ENCODE measurements around the gene AP3D1.
"Not testable (repeated sequence)": the region's sequence is repeated elsewhere in the genome, so short reads cannot be mapped to it uniquely, and the experiment has no call there.

AP3D1 gene

DNA sequence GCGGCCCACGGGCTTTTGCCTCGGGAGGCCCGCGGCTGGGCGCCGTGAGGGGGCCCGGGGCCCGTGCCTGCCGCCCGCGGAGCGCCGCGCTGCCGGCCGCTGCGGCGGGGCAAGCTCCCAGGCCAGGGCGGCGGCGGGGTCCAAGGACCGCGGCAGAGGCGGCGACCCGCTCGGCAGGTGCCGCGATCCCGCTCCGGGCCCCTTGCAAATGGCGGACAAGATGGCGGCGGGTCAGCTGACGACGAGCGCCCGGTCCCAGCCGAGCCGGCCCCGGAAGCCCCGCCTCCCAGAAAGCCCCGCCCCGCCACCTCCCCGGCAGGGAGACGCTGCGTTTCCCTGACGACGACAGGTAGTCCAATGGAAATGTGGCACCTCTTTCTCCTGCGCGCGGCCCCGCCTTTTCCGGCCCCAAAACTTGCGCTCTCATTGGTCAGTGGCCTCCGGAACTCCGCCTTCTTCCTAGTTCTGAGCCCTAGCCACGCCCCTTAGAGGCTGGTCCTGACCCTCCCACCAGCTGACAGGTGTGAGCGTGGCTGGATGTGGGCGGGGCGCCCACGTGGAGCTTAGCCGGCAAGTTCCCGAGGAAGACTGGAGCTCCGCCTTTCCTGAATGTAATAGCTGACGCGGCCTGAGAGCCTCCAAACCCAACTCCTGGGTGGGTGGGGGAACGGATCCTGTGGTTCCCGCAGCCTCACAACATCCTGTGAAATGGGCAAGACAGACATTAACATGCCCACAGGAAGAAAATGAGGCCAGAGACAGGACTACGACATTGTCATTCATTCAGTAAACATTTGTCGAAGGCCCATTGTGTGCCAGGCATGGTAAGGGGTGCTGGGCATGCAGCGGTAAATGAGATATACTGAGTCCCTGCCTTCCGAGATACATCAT, at the start of gene AP3D1:
Gene AP3D1 (minus strand): TSS at position 228 of the 891 bp plus-strand sequence. CDS start 232 bp downstream, outside the sequence.
- DNase-seq (ENCODE audit: low read depth in 2 of 2): peak; percentile 100

DNA sequence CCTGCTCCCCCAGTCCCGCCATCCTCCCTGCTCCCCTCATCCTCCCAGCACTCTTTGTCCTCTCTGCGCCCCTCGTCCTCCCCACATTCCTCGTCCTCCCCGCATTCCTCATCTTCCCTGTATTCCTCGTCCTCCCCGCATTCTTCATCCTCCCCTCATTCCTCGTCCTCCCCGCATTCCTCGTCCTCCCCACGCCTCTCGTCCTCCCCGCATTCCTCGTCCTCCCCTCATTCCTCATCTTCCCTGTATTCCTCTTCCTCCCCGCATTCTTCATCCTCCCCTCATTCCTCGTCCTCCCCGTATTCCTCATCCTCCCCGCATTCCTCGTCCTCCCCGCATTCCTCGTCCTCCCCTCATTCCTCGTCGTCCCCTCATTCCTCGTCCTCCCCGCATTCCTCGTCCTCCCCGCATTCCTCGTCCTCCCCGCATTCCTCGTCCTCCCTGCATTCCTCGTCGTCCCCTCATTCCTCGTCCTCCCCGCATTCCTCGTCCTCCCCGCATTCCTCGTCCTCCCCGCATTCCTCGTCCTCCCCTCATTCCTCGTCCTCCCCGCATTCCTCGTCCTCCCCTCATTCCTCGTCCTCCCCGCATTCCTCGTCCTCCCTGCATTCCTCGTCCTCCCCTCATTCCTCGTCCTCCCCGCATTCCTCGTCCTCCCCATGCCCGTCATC, 49.4 kb upstream of the AP3D1 start:
- DNase-seq (ENCODE audit: low read depth in 2 of 2): not testable (repeated sequence)

DNA sequence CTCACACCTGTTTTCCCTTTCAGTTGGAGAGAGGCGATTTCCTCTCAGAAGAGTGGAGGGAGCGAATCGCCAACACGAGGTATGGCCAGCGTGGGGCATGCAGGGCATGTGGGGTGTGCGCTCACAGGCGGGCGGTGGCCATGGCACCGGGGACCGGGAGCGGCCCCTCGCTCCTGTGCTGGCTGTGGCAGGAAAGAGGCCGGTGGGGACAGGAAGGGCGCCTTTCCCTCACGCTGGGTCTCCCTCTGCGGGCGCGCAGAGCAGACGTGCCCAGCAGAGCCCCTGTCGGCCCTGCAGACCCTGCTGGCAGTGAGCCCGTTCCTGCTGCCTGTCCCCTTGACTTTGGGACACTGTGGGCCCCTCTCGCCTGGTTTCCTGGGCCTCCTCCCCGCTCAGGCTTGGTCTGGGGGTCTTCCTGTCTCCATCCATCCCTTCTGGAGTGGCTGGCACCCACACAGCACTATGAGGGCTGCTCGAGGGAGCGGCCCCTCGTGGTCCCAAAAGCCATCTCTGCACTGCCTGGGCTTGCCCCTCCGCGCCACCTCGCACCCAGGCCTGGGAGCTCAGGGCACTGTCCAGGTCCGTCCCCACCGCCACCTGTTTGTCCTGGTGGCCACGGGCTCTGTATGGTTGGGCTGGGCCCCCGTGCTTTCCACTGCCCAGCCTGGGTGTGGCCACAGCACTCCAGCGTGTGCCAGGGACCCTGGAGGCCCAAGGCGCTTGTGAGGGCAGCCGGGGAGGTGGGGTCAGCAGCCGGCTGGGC, 48.7 kb upstream of the AP3D1 start:
- no peak for DNase-seq (ENCODE audit: low read depth in 2 of 2)

DNA sequence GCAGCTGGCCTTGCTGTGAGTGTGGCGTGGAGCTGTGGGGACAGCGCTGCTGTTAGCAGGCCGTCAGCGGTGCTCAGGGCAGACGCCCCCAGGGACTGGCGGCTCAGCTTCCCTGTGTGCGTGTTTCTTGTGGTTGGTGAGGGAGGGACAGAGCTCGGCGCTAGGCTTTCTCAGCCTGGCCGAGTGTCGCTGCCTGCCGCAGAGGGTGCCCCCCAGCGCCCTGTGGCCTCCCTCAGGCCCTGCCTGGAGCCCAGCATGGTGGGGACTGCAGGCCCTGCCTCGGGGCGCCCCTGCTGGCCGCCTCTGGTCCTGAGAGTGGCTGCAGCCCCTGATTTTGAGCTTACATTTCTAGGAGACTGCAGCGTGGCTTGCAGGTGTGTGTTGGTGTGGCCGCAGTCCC, 47.8 kb upstream of the AP3D1 start:
- DNase-seq (ENCODE audit: low read depth in 2 of 2): no peak

DNA sequence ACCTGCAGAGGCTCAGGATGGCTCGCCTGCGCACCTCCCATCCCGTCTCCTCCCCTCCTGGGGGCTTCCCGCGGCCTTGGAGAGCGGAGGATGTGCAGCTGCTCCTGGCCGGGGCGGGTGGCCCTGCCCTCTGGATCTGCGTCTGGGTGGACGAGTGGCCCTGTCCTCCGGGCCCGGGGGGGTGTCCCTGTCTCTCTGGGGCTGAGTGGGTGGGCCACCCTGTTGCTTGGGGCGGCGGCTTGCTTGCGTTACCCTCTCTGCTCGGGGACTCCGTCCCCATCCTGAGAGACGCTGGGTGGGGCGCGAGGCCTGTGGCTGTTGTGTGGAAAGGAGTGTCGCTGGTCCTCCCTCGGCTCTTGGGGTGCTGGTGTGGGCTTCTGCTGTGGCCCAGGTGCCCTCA, 47.0 kb upstream of the AP3D1 start:
- no peak for DNase-seq (ENCODE audit: low read depth in 2 of 2)

DNA sequence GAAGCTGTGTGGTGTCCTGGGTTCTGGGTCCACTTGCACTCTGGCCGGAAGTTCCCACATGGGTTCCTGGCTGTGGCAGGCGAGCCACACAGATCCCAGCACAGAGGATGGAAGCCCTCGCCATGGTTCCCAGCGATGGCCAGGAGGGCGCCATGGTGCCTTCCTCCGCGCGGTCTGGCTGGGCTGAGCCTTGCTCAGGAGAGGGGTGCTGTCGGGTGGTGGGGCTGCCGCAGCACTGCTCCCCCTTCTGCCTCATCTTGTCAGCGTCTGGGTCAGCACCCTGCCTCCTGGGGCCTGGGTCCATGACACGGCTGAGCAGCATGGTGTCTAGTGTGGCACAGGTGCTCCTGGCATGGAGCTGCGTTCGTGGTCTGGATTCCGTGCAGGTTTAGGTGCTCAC, 45.9 kb upstream of the AP3D1 start:
- no peak for DNase-seq (ENCODE audit: low read depth in 2 of 2)

DNA sequence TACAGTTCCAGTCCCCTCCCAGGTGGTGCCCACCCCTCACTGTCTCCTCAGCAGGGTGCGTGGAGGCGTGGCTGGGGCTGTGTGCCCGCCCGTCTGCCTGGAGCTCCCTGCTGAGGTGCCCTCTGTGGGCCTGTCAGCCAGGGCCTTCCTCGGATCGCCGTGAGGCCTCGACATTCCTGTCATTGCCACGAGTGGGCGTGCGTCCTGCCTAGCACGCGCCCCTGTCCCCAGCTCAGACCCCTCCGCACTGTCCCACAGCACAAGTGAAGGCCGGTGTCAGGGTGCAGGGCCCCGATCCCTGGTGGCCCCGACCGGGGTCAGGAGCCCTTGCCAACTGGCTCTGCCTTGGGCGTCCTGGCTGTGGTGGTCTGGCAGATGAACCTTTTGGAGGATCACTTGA, 44.5 kb upstream of the AP3D1 start:
- DNase-seq (ENCODE audit: low read depth in 2 of 2): no peak

DNA sequence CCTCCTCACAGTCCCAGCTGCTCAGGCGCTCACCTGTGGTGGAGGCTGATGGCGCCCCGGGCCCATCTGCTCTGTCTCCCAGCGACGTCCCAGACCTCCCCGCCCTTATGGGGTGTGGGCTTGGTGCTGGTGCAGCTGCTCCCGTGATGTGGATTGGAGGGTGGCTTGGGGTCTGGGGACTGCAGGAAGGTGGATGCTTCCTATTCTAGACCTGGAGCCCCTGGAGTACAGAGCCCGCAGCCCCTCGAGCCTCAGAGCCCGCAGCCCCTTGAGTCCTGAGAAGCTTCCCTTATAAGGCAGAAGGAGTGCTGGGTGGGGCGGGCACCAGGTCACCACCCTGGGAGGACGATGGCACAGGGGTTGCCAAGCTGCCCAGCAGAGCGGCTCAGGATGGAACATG, 44.0 kb upstream of the AP3D1 start:
- no peak for DNase-seq (ENCODE audit: low read depth in 2 of 2)

DNA sequence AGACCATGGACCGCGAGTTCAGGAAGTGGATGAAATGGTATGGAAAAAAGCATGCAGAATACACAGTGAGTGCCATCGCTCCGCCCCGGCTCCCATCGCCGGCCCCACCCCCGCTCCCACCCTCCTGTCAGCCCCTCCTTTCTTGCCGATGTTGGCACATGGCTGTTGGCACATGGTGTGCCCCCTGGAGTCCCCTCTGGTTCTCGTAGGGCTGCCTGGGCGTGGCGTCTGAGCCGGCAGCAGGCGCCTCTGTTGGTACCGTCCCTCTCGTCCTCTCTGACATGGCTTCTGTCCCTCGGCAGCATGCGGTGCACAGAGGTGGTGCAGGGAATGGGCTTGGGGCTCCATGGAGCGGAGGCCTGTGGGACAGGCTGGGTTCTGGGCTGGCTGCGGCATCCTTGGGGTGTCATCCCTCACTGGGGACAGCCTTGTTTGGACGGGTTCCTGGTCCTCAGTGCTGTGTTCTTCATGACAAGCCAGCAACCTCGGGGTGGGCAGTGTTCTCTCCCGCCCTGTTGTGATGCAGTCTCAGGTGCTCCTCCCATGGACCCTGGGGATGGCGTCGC, 43.2 kb upstream of the AP3D1 start:
- no peak for DNase-seq (ENCODE audit: low read depth in 2 of 2)

DNA sequence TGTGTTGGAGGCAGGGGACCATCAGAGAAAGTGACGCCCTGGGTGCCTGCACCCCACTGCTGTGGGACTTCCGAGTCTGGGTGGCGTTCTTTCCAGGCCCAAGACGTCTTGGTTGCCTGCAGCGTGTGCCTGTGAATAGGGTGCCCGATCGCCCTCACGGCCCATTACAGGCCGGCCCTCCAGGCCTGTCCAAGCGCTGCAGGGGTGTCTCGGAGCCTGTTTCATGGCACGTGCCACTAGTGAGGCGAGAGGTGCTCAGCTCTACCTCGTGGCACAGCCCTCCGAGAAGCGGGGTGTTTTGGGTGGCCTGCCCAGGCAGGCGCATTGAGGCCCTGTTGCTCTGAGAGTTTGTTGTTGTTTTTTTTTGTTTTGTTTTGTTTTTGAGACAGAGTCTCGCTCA, 42.4 kb upstream of the AP3D1 start:
- no peak for DNase-seq (ENCODE audit: low read depth in 2 of 2)

DNA sequence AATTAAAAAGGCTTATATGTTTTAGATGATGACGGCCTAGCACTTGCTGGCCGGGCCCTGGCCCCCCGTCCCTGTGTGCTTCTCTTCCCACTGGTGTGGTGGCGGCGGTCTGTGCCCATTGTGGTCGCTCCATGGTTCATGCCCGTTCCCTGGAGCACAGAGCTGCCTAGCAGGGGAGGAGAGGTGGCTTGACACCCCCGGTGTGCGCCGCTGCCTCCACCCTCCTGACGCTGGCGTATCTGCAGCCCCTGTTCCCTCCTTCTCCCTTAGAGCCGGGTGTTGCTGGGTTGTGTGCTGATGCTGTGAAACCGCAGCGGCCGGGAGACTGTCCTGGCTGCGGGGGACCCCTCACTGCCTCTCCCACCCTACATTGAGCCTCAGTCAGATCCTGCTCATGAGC, 41.5 kb upstream of the AP3D1 start:
- no peak for DNase-seq (ENCODE audit: low read depth in 2 of 2)

DNA sequence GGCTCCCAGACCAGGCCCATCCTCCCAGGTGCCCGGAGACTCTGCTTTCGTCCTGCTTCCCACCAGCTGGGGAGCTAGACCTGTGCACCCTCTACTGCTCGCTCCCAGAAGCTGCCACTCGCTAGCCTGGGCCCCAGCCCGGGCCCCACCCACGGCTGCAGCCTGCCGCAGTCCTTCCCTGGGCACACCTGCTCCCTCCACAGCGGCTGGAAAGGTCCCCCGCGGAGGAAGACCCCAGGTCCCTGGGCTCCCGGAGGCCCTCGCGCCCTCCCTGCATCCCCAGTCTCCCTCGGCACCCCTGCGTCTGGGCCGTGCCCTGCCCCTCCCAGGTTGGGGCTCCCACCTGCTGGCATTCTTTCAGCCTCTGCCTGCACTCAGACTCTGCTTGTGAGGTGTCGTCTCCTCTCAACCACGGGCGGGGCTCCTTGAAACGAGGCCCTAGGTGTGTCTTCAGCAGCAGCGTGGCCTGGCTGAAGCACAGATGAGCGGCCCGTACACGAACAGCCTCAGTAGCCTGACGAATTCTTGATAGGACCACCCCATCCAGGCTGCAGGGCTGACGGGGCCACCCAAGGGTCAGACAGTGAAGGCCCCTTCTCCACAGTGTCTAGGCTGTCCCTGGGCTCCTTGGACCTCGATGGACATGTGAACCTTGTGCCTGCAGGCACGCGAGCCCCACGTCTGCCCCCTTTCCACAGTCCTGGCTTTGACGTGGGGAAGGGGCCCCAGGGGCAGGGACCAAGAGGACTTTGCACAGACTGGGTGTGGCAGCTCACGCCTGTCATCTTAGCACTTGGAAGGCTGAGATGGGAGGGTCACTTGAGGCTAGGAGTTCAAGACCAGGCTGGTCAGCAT, 40.3 kb upstream of the AP3D1 start:
- no peak for DNase-seq (ENCODE audit: low read depth in 2 of 2)

DNA sequence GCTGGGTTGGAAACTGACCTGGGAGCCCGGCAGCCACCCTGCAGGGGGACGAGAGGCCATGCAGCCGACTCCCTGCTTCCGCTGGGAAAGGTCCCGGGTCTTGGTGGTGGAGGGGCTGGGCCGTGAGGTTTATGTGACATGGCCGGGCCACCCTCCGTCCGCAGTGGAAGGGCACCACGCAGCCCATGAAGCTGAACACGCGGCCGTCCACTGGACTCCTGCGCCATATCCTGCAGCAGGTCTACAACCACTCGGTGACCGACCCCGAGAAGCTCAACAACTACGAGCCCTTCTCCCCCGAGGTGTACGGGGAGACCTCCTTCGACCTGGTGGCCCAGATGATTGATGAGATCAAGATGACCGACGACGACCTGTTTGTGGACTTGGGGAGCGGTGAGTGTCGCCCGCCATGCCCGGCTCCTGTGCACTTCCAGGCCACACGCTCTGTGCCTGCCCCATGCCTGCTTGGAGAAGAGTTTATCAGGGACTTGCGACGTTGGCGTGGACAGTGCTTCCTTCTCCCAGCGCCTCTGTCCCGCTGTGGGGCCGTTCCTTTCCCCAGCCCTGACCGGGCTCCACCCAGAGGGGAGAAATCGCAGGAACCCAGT, 39.6 kb upstream of the AP3D1 start:
- DNase-seq (ENCODE audit: low read depth in 2 of 2): no peak

DNA sequence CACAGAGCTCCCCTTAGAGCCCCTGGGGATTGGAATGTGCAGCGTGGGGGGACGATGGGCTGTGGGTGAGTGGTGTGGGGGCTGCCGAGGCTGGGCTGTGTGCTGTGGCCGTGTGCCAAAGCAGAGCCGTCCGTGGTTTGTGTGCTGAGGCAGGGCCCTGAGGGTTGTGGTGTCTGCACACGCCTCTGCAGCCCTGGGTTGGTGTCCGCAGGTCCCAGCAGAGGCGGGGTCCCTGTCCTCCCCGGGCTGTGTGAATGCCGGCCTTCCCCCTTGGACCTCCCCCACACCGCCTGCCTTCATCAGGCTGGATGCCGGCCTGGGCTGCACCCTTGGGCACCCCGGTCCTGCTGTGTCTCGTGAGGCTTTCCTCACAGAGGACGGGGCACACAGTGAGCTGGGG, 38.5 kb upstream of the AP3D1 start:
- DNase-seq (ENCODE audit: low read depth in 2 of 2): no peak

DNA sequence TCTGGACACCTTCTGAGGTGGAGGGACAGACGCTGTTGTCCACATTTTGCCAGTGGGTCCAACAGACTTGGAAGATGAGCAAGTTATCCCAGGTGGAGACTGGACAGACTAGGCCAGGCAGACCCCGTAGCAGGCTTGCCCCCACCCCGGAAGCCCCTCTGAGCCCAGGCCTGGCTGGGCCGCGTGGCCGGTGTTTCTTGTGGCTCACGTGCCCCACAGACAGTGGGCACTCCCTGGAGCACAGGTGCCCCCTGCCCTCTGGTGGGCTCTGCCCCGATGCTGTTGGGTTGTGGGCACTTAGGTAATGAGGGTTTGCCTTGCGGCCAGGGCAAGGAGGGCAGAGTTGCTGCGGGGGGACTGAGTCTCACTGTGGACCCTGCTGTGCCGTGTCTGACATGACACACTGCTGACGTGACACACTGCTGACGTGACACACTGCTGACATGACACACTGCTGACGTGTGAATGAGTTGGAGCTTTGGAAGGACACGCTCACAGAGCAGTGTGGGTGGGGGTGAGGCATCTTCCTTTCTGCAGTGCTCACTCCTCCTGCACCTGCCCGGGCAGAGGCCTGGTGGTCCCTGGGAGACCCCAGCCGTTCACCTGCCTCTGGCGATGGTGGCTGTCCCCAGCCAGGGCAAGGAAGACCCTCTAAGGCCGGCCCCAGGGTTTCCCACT, 37.5 kb upstream of the AP3D1 start:
- peak; percentile 12 to 21 for DNase-seq (ENCODE audit: low read depth in 2 of 2)

DNA sequence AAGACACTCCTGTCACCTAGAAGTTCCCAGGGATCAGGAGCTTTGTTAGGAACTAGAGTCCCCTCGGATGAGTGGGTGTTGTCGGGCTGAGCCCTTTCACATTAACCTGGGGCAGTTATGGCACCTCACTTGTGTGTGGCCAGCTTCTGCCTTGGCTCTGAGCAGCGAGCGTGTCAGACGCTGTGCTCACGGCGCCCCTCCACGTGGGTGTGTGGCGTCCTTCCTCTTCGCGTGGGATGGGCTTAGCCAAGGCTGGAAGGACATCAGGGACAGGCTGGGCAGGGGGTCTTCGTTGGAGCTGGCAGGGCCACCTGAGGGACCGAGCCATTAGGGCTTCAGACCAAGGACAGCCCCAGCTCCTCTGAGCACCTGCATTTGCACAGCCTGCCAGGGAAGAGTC, 35.8 kb upstream of the AP3D1 start:
- no peak for DNase-seq (ENCODE audit: low read depth in 2 of 2)

DNA sequence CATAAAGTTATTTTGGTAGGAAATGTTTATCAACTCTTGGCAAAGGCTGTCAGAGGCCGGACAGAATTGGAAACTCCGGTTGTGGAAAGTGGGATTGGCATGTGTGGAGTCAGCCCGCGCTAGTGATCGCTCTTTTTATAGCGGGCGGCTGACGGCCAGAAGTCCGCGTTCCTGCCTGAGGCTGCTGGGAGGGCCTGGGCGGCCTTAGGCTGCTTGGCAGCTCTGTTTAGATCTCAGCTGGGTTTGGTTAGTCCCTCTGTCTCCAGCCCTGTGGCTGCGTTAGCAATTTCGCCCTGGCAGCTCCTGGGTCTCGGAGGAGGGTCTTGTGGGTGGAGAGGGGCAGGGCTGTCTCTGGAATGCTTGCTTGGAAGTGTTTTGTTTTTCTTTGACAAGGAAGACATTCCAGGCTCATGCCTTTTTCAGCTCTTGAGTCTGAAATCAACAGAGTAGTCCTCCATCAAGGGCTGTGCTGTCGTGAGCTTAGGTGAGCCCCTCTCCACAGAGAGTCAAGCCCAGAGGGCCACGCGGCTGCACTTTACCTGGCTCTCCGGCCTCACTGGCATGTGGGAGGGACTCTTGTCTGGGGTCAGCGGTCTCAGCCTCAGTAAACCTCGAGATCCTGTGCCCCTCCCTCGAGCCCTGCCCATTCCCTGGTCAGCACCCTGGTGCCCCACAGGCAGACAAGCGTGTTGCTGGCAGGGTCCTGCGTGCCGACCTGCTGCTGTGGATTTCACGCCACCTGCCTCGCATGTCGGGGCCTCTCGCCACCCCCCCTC, 34.9 kb upstream of the AP3D1 start:
- no peak for DNase-seq (ENCODE audit: low read depth in 2 of 2)

DNA sequence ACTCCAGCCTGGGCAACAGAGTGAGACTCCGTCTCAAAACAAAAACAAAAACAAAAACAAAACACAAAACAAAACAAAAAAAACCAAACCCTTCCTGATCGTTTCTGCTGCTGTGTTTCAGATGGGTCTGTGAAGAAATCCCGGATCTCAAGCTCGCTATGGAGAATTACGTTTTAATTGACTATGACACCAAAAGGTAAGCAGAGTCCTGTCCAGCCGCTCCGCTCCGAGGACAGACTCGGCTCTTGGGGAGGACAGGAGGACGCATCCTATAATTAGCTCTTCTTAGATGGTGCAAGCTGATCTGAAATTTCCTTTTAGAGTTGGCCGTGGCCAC, 34.3 kb upstream of the AP3D1 start:
- no peak for DNase-seq (ENCODE audit: low read depth in 2 of 2)

DNA sequence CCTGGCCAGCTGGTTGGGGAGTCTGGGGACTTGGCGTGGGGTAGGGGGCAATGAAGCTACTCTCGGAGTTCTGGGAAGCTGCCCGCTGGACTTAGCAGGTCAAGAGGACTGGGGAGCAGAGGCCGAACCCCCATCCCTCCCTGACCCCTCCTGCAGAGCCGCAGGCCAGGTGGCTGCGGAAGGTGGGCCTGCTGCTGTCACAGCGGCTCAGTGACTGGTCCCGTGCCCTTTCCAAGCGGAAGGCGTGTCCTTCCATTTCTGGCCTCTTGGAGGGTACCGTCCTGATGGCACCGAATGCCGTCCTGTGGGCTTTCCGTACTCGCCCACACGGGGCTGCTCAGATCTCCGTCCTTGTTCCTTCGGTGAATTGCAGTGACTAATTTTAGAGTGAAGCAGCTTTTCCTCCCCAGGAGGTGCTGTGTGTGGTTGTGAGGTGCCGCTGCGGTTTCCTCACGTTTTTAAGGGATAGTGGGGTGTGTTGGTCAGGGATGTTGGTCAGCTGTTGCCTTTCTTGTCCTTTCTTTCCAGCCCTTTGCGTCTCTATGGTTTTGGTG, 33.1 kb upstream of the AP3D1 start:
- no peak for DNase-seq (ENCODE audit: low read depth in 2 of 2)
